Measurements from ENCODE around the gene ZFX.

Gene ZFX

DNA sequence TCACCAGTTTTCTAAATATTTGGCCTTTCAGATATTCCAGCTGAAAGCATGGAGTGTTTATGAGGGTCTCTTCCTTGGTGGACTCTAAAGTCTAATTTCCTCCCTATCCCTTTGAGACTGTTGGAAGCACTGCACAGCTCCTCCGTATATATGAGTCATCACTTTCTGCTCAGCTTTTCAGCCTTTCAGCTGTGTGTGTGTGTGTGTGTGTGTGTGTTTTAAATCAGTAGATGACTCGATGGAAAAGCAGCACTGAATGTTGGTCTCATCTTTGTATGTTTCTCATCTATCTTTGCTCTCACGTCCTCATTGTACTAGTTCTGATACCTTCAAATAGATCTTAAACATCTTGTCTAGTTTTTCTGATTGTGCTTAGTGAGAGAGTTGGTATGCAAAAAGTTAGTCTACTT, 81.6 kb downstream of the ZFX start:
- peak; percentile 88 for DNase-seq (ENCODE audit: low read depth)
- no peak for TF ChIP-seq CTCF (conservative IDR thresholded peaks at IDR 0.05; ENCODE audit: low read depth, low read length)
- no peak overlapping the region for H3K4me3 ChIP-seq (ENCODE audit: low read depth, low read length)

GRCh38 chrX:24231641-24232179, 82.2 kb downstream of the ZFX start:
- no peak overlapping the region for H3K4me3 ChIP-seq (ENCODE audit: low read depth, low read length)
- no peak for DNase-seq (ENCODE audit: low read depth)
- TF ChIP-seq CTCF (conservative IDR thresholded peaks at IDR 0.05; ENCODE audit: low read depth, low read length): no peak

DNA sequence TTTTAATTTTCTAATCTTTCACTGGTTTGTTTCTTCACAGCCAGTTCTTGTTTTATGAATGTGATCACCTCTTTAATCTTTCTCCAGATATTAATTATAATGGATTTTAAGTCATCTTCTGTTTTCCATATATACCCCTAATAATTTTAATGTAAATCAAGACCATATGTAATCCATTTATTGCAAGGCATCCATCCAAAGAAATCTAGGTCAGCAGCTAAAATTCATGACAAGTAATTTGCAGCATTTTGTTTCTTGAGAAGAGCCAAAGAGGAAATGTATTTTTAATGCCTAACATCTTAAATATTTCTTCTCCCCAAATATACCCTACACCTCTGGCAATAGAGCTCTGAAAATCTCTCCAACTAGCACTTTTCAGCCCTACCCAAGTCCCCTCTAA, 83.3 kb downstream of the ZFX start:
- no peak for DNase-seq (ENCODE audit: low read depth)
- TF ChIP-seq CTCF (conservative IDR thresholded peaks at IDR 0.05; ENCODE audit: low read depth, low read length): no peak
- no peak overlapping the region for H3K4me3 ChIP-seq (ENCODE audit: low read depth, low read length)

DNA sequence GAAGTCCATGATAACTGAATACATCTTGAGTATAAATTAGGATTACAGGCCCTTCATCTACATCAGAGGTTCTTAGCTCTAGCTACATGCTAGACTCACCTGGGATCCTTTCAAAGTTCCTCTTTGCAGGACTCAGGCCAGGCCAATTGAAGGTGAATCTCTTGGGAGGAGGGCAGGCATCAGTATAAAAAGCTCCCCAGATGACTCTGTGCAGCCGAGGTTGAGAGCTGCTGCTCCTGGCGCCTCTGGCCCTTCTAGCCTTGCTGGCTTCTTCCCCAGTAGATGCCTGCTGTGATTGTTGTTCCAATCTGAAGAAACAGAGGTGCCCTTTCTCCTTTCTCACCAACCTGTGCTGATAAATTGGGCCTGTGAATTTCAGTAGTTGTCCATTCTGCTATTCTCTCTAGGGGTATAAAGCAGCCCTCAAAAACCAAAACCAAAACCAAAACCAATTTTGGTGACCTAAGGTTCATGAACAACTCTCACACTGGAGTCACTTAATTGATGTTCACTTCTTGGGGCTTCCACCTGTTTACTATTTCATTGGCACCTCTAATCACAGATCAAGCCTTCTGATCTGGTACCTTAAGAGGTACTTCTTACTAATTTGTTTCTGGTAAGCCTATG, 85.7 kb downstream of the ZFX start:
- no peak for TF ChIP-seq CTCF (conservative IDR thresholded peaks at IDR 0.05; ENCODE audit: low read depth, low read length)

GRCh38 chrX:24241822-24242648, 92.5 kb downstream of the ZFX start:
- TF ChIP-seq CTCF (conservative IDR thresholded peaks at IDR 0.05; ENCODE audit: low read depth, low read length): peak; percentile 42
- peak; percentile 55 for DNase-seq (ENCODE audit: low read depth)
- H3K4me3 ChIP-seq (ENCODE audit: low read depth, low read length): no peak overlapping the region

More for the DNA sequence above, 85.7 kb downstream of the ZFX start:
- DNase-seq (ENCODE audit: low read depth): no peak
- H3K4me3 ChIP-seq (ENCODE audit: low read depth, low read length): no peak overlapping the region

GRCh38 chrX:24242649-24243175, 93.2 kb downstream of the ZFX start:
- DNase-seq (ENCODE audit: low read depth): peak; percentile 95
- no peak for TF ChIP-seq CTCF (conservative IDR thresholded peaks at IDR 0.05; ENCODE audit: low read depth, low read length)
- no peak overlapping the region for H3K4me3 ChIP-seq (ENCODE audit: low read depth, low read length)
